K562 (cell line): ENCODE data around the gene CASKIN2.

Experiments
- CXXC5 ChIP-seq: fragments of 250-450 bp; sonication (Bioruptor Pico); IDR thresholded peaks from 2 replicates; pipeline ENCODE4 v1.8.0; 2022; ENCODE audit warnings: inconsistent platforms, mild to moderate bottlenecking, moderate library complexity
- HINFP ChIP-seq: fragments of 450-650 bp; conservative IDR thresholded peaks from 2 replicates; pipeline ENCODE4 v1.6.1; 2016; ENCODE audit warnings: missing genetic modification characterization, low read depth, mild to moderate bottlenecking, control low read depth, missing compliant biosample characterization
- MCM7 ChIP-seq, 2 experiments: fragments of 450-650 bp; IDR thresholded peaks; 2 replicates each; pipeline ENCODE4 v1.6.1; 2016 to 2018
- NFIC ChIP-seq: fragments of 450-650 bp; IDR thresholded peaks from 2 replicates; pipeline ENCODE4 v1.6.1; 2017; ENCODE audit warnings: mild to moderate bottlenecking, inconsistent platforms
- NRF1 ChIP-seq, 2 experiments: fragments of 450-650 bp; IDR thresholded peaks in 1 of 2; conservative IDR thresholded peaks in 1 of 2; 2 replicates each; pipeline ENCODE4 v1.6.1; 2014; ENCODE audit warnings: mild to moderate bottlenecking in 2 of 2
- ZNF24 ChIP-seq: fragments of 450-650 bp; IDR thresholded peaks from 2 replicates; pipeline ENCODE4 v1.6.1; 2016

DNA sequence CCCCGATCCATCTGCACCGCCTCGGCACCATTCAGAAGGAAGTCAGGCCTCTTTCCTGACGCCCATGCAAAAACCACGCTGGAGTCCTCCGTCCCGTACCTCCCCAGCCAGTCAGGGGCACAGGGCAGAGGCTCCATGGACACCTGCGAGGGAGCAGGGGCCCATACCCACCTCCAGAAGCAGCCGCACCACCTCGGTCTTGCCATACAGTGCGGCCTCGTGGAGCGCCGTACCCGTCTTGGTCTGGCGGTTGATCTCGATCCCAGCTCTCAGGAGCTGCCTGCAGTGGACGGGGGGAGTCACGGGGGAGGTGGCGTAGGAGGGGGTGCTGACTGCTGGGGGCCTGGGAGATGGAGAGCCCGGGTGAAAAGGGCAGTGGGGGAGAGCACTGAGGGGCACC lies 9.2 kb downstream of the CASKIN2 start:
- TF ChIP-seq HINFP (tag) = no peak
- TF ChIP-seq ZNF24 = no peak
- no peak for TF ChIP-seq NFIC
- TF ChIP-seq CXXC5 (CRISPR knock-in tag) = no peak
- TF ChIP-seq MCM7 (IDR thresholded peaks at IDR 0.05) = no peak
- TF ChIP-seq NRF1 (conservative IDR thresholded peaks at IDR 0.05 in 1 of 2, IDR thresholded peaks at IDR 0.05 in 1 of 2) = no peak
